CD4-positive, alpha-beta T cell (primary cell): ENCODE measurements around the gene SPTBN1. TPM values are rescaled to one million over a fixed set of nuclear protein-coding genes. Genes with fewer than 3 reads are reported as not detected.

ENCODE experiments used
- ATAC-seq: fragments of 200-7000 bp; cut with Tn5 transposase; one replicate; pipeline ENCODE4 v1.10.0; 2022; ENCODE audit warnings: mild to moderate bottlenecking; ENCODE audit not compliant: poor library complexity
- CTCF ChIA-PET: fragments of 350-600 bp; sonication (Branson Sonifier 250); formaldehyde crosslinking; loops from one replicate; lab custom pipeline; 2021; ENCODE audit warnings: antibody characterized with exemption, inconsistent platforms; lab: Charles Lee
- POLR2A ChIA-PET: fragments of 350-600 bp; sonication (Branson Sonifier 250); formaldehyde crosslinking; loops from one replicate; lab custom pipeline; 2021; ENCODE audit warnings: antibody characterized with exemption, inconsistent platforms; lab: Charles Lee
- DNase-seq, 14 experiments: peaks; one replicate each; pipeline ENCODE4 v3.0.0-alpha.2; 2013 to 2020; ENCODE audit warnings: mixed read lengths in 2 of 14
- H3K27ac ChIP-seq, 2 donors: one replicate each; pipeline versions ENCODE4 v1.5.1 to v1.7.0; 2013; ENCODE audit warnings: low read length in 2 of 2, low read depth in 1 of 2, mild to moderate bottlenecking in 1 of 2
- H3K27me3 ChIP-seq, 2 experiments: 1 replicate in 1 of 2; 2 replicates in 1 of 2; pipeline versions ENCODE4 v1.6.1 to v1.7.0; 2013; ENCODE audit warnings: low read length in 2 of 2, control low read depth in 1 of 2, mild to moderate bottlenecking in 1 of 2, moderate library complexity in 1 of 2; ENCODE audit not compliant: insufficient read depth in 2 of 2, control insufficient read depth in 1 of 2
- H3K36me3 ChIP-seq: one replicate; pipeline ENCODE4 v1.6.1; 2013; ENCODE audit warnings: low read length, control low read depth; ENCODE audit not compliant: insufficient read depth
- H3K4me1 ChIP-seq: one replicate; pipeline ENCODE4 v1.6.1; 2013; ENCODE audit warnings: low read length, control low read depth; ENCODE audit not compliant: insufficient read depth
- H3K4me3 ChIP-seq: one replicate; pipeline ENCODE4 v1.5.1; 2013; ENCODE audit warnings: mild to moderate bottlenecking, low read length, moderate library complexity
- H3K9me3 ChIP-seq, 2 experiments: 1 replicate in 1 of 2; 2 replicates in 1 of 2; pipeline versions ENCODE4 v1.6.1 to v1.7.0; 2013; ENCODE audit warnings: low read length in 2 of 2, mild to moderate bottlenecking in 2 of 2, control low read depth in 1 of 2, moderate library complexity in 1 of 2; ENCODE audit not compliant: control insufficient read depth in 1 of 2, insufficient read depth in 1 of 2
- H3K27ac Mint-ChIP-seq: one replicate; pipeline ENCODE4 v1.8.0; 2020; ENCODE audit warnings: mixed read lengths
- H3K27me3 Mint-ChIP-seq: one replicate; pipeline ENCODE4 v1.8.0; 2021; ENCODE audit warnings: mixed read lengths
- H3K36me3 Mint-ChIP-seq: one replicate; pipeline ENCODE4 v1.8.0; 2021; ENCODE audit warnings: low read depth, mixed read lengths
- H3K4me1 Mint-ChIP-seq: one replicate; pipeline ENCODE4 v1.8.0; 2021; ENCODE audit warnings: low read depth, mixed read lengths
- H3K4me3 Mint-ChIP-seq: one replicate; pipeline ENCODE4 v1.8.0; 2020; ENCODE audit warnings: mild to moderate bottlenecking, mixed read lengths
- H3K9me3 Mint-ChIP-seq: one replicate; pipeline ENCODE4 v1.8.0; 2020; ENCODE audit warnings: mixed read lengths
- intact Hi-C, 2 experiments: fragments of 100-400 bp; cut with DNase I in 1 of 2; cut with micrococcal nuclease in 1 of 2; formaldehyde crosslinking; loops; one replicate each; pipeline versions ENCODE4 v1.15.1 to v1.9.0; 2023 to 2025; cut with DNase I, micrococcal nuclease
- total RNA-seq, 174 experiments: library from RNA in 2 of 174; stranded (reverse) in 2 of 174; gene quantifications; one replicate each; pipeline ENCODE4 v1.2.3 and lab custom pipeline; 2021 to 2026
- TF ChIP-seq, protein P1 (sequence below): fragments of 200-600 bp; IDR thresholded peaks from one replicate; pipeline ENCODE4 v1.8.0; 2022; ENCODE audit warnings: antibody characterized with exemption, mild to moderate bottlenecking

SPTBN1 gene
- total RNA-seq, 2 experiments from 2014 or later: 156 to 166 TPM

DNA sequence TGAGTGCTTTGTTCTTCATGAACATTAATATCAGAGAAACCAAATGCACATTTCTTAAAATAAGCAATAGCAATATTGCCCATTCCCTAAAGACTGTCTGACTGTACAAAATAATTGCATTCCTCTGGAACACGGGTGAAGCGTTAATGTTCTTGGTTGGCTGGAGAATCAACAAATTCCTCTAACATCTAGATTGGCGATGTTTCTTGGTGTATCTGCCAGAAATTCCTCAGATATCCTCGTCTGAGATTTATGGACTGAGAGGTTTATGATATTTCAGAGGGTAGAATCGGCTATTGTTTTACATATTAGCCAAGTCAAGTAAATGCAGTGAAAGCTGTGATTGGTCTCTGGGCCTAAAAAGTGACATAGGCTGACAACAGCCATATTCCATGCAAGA lies 27.1 kb upstream of the SPTBN1 start:
- POLR2A ChIA-PET: no interaction called here
- intact Hi-C loops: no loop called here
- TF ChIP-seq, protein P1, sequence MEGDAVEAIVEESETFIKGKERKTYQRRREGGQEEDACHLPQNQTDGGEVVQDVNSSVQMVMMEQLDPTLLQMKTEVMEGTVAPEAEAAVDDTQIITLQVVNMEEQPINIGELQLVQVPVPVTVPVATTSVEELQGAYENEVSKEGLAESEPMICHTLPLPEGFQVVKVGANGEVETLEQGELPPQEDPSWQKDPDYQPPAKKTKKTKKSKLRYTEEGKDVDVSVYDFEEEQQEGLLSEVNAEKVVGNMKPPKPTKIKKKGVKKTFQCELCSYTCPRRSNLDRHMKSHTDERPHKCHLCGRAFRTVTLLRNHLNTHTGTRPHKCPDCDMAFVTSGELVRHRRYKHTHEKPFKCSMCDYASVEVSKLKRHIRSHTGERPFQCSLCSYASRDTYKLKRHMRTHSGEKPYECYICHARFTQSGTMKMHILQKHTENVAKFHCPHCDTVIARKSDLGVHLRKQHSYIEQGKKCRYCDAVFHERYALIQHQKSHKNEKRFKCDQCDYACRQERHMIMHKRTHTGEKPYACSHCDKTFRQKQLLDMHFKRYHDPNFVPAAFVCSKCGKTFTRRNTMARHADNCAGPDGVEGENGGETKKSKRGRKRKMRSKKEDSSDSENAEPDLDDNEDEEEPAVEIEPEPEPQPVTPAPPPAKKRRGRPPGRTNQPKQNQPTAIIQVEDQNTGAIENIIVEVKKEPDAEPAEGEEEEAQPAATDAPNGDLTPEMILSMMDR: no peak
- CTCF ChIA-PET: no interaction called here
- no peaks in the 10 kb centered on the region for H3K9me3 ChIP-seq
- H3K27me3 ChIP-seq: no peaks in the 10 kb centered on the region
- Mint-ChIP-seq H3K4me3 (no peak overlapping the region), H3K36me3 (no peaks in the 10 kb centered on the region), H3K27ac (no peak overlapping the region), H3K27me3 (no peaks in the 10 kb centered on the region), H3K9me3 (no peaks in the 10 kb centered on the region), H3K4me1 (peaks cover 4% of the 10 kb centered on the region)
- no peaks in the 10 kb centered on the region for H3K36me3 ChIP-seq
- H3K27ac ChIP-seq: no peak overlapping the region
- H3K4me1 ChIP-seq: peaks cover 5% of the 10 kb centered on the region
- H3K4me3 ChIP-seq: no peak overlapping the region
- DNase-seq: no peak
- no peak for ATAC-seq

DNA sequence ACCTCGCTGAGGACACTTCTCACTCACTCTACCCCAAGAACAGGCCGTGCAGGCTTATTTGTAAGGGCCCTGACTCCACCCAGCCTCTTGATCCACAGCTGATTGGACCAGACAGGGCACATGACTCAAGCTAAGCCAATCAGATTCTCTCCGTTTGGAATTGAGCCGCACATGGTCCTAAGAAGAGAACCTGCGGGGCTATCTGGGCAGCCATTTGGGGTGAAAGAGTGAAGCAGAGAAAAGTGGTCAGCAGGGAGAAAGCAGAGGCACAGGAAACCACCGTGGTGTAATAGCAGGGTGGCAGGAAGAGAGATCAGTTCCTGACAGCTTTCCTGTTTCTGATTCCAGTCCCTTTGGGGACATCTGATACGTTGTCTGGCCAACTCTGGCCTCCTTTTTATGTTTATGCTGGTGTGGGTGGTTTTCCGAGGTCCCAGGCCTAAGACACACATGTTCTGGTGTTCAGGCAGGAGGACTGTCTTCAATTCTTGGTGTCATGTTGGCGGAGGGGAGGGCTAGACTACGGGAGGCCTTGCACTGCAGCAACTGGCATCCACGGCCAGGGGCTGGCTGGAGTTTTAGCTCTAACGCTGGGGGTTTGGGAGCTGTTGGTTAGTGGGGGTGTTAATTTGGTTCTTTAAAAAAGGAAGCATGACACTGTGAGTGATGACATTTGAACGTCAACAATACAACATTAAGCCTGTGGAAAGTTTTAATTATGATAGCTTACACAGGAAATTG lies 26.1 kb upstream of the SPTBN1 start:
- no peaks in the 10 kb centered on the region for H3K36me3 ChIP-seq
- no peak overlapping the region for H3K4me3 ChIP-seq
- intact Hi-C loops: no loop called here
- Mint-ChIP-seq H3K36me3 (no peaks in the 10 kb centered on the region), H3K4me3 (no peak overlapping the region), H3K9me3 (no peaks in the 10 kb centered on the region), H3K27ac (no peak overlapping the region), H3K4me1 (peaks cover 4% of the 10 kb centered on the region), H3K27me3 (no peaks in the 10 kb centered on the region)
- H3K27me3 ChIP-seq: peaks cover 0 to 1% of the 10 kb centered on the region in 2 experiments
- TF ChIP-seq, protein P1: no peak
- H3K27ac ChIP-seq: no peak overlapping the region
- DNase-seq: no peak
- ChIA-PET CTCF (no interaction called here), POLR2A (no interaction called here)
- H3K4me1 ChIP-seq: peaks cover 5% of the 10 kb centered on the region
- H3K9me3 ChIP-seq: no peaks in the 10 kb centered on the region
- ATAC-seq: no peak

DNA sequence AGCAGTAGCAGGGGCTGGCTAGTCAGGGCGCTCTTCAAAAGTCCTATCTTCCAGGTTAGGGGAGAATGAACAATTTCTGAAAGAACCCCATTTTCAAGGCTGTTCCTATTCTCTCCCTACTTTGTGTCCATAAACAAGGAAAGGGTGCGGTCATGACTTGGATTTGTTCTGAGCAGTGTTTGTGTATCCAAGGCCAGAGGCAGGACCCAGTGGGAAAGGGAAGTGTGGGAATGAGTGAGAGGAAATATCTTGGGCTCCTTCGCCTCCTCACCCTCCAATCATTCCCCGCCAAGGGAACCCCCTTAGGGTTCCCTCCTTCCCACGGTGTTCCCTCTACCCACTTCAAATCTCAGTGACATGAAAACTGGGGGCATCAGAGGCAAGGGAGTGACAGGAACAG lies 25.5 kb upstream of the SPTBN1 start:
- ATAC-seq (no peak), DNase-seq (no peak)
- TF ChIP-seq, protein P1: no peak
- ChIA-PET CTCF (no interaction called here), POLR2A (no interaction called here)
- H3K27me3 Mint-ChIP-seq: no peaks in the 10 kb centered on the region
- Histone ChIP-seq H3K4me3 (no peak overlapping the region), H3K27ac (no peak overlapping the region), H3K27me3 (peaks cover 0 to 4% of the 10 kb centered on the region in 2 experiments), H3K9me3 (no peaks in the 10 kb centered on the region), H3K36me3 (no peaks in the 10 kb centered on the region), H3K4me1 (peaks cover 5% of the 10 kb centered on the region)
- intact Hi-C loops: no loop called here
- no peak overlapping the region for H3K4me3 Mint-ChIP-seq
- H3K36me3 Mint-ChIP-seq: no peaks in the 10 kb centered on the region
- H3K9me3 Mint-ChIP-seq: no peaks in the 10 kb centered on the region
- H3K4me1 Mint-ChIP-seq: peaks cover 4% of the 10 kb centered on the region
- H3K27ac Mint-ChIP-seq: no peak overlapping the region
